Kidney epithelial cell (primary cell): ENCODE data around the gene HELT. TPM values are rescaled to one million over a fixed set of nuclear protein-coding genes. Genes with fewer than 3 reads are reported as not detected.
A peak's percentile ranks its signal among the peaks of the same experiment; 100 is the strongest.
"Not testable (repeated sequence)": the region's sequence is repeated elsewhere in the genome, so short reads cannot be mapped to it uniquely, and the experiment has no call there.

Experiments
- DNase-seq: peaks from one replicate; pipeline ENCODE4 v3.0.0-alpha.2; 2010; ENCODE audit warnings: low read depth
- H3K27me3 ChIP-seq: 2 replicates; pipeline ENCODE4 v1.6.0; 2011; ENCODE audit warnings: low read length; ENCODE audit not compliant: control insufficient read depth, insufficient read depth
- H3K36me3 ChIP-seq: 2 replicates; pipeline ENCODE4 v1.5.1; 2011; ENCODE audit warnings: low read length; ENCODE audit not compliant: control insufficient read depth, insufficient read depth
- H3K4me3 ChIP-seq: 2 replicates; pipeline ENCODE4 v1.5.1; 2011; ENCODE audit warnings: low read depth, mild to moderate bottlenecking, control low read depth, low read length
- CTCF ChIP-seq: IDR thresholded peaks from 2 replicates; pipeline ENCODE4 v1.5.1; 2011; ENCODE audit warnings: mild to moderate bottlenecking, moderate library complexity, low read length, control low read depth, inconsistent platforms; ENCODE audit not compliant: insufficient read depth, poor library complexity, severe bottlenecking
- total RNA-seq: library from RNA; depleted of rRNA; stranded (reverse); fragments of >200 nt; gene quantifications from 2 replicates; pipeline ENCODE4 v1.2.3, GENCODE V29; 2015

HELT gene
- total RNA-seq, 1 donor from 2014 or later: not detected

GRCh38 chr4:185036019-185036418 is 17.7 kb downstream of the HELT start:
- DNase-seq: no peak
- H3K36me3 ChIP-seq: no peaks in the 10 kb centered on the region
- peaks cover 11% of the 10 kb centered on the region for H3K27me3 ChIP-seq
- no peak for TF ChIP-seq CTCF
- H3K4me3 ChIP-seq: no peak overlapping the region

- Histone ChIP-seq H3K27me3 (peaks cover 8% of the 10 kb centered on the region), H3K4me3 (no peak overlapping the region), H3K36me3 (no peaks in the 10 kb centered on the region)
- no peak for DNase-seq
- TF ChIP-seq CTCF: no peak
These were observed 18.6 kb downstream of the HELT start for GRCh38 chr4:185036842-185037241.

GRCh38 chr4:185039508-185040273 is 21.4 kb downstream of the HELT start:
- Histone ChIP-seq H3K27me3 (no peaks in the 10 kb centered on the region), H3K36me3 (no peaks in the 10 kb centered on the region), H3K4me3 (no peak overlapping the region)
- peak; percentile 18 for DNase-seq
- peak; percentile 78 for TF ChIP-seq CTCF

GRCh38 chr4:185040523-185040922 is 22.2 kb downstream of the HELT start:
- TF ChIP-seq CTCF: no peak
- H3K27me3 ChIP-seq: no peaks in the 10 kb centered on the region
- no peaks in the 10 kb centered on the region for H3K36me3 ChIP-seq
- no peak overlapping the region for H3K4me3 ChIP-seq
- DNase-seq: no peak

- DNase-seq, H3K4me3 ChIP-seq, H3K36me3 ChIP-seq, H3K27me3 ChIP-seq: not testable (repeated sequence)
These were observed 32.0 kb downstream of the HELT start for GRCh38 chr4:185050286-185050685.

GRCh38 chr4:185051283-185051682 is 33.0 kb downstream of the HELT start:
- DNase-seq, H3K4me3 ChIP-seq, H3K36me3 ChIP-seq, H3K27me3 ChIP-seq: not testable (repeated sequence)

GRCh38 chr4:185053746-185054145 is 35.5 kb downstream of the HELT start:
- TF ChIP-seq CTCF: no peak
- DNase-seq: no peak
- H3K27me3 ChIP-seq: peaks cover 2% of the 10 kb centered on the region
- no peak overlapping the region for H3K4me3 ChIP-seq
- H3K36me3 ChIP-seq: no peaks in the 10 kb centered on the region
